Measurements from ENCODE around the gene RNU5D-1.
"Not testable (repeated sequence)": the region's sequence is repeated elsewhere in the genome, so short reads cannot be mapped to it uniquely, and the experiment has no call there.

RNU5D-1 gene

GRCh38 chr1:44724955-44725698 is 5.8 kb downstream of the RNU5D-1 start:
- peak in 1 of 2 donors; percentile 13 for DNase-seq

GRCh38 chr1:44724296-44724954 is 6.5 kb downstream of the RNU5D-1 start:
- DNase-seq = peak in 1 of 2 donors; percentile 20

- DNase-seq = peak; percentile 57 to 70
These were observed 7.3 kb downstream of the RNU5D-1 start for GRCh38 chr1:44723496-44724295.

- peak in 1 of 2 donors; percentile 36 for DNase-seq
These were observed 7.9 kb downstream of the RNU5D-1 start for GRCh38 chr1:44723064-44723463.

- DNase-seq = peak; percentile 78 to 89
These were observed 9.2 kb downstream of the RNU5D-1 start for GRCh38 chr1:44721485-44722361.

- no peak for DNase-seq
These were observed 10.7 kb downstream of the RNU5D-1 start for GRCh38 chr1:44720281-44720680.

GRCh38 chr1:44719318-44719717 is 11.7 kb downstream of the RNU5D-1 start:
- no peak for DNase-seq

GRCh38 chr1:44718091-44718490 is 12.9 kb downstream of the RNU5D-1 start:
- DNase-seq = no peak

- no peak for DNase-seq
These were observed 13.3 kb downstream of the RNU5D-1 start for GRCh38 chr1:44717653-44718052.

GRCh38 chr1:44717156-44717555 is 13.8 kb downstream of the RNU5D-1 start:
- no peak for DNase-seq

- peak; percentile 62 to 67 for DNase-seq
These were observed 15.9 kb downstream of the RNU5D-1 start for GRCh38 chr1:44714944-44715571.

GRCh38 chr1:44714532-44714931 is 16.4 kb downstream of the RNU5D-1 start:
- DNase-seq = no peak

GRCh38 chr1:44713321-44713781 is 17.6 kb downstream of the RNU5D-1 start:
- no peak for DNase-seq

GRCh38 chr1:44707959-44708831 is 22.8 kb downstream of the RNU5D-1 start:
- DNase-seq = peak in 1 of 2 donors; percentile 40

- no peak for DNase-seq
These were observed 23.7 kb downstream of the RNU5D-1 start for GRCh38 chr1:44707112-44707881.

GRCh38 chr1:44705938-44706337 is 25.0 kb downstream of the RNU5D-1 start:
- DNase-seq = no peak

GRCh38 chr1:44705470-44705869 is 25.5 kb downstream of the RNU5D-1 start:
- DNase-seq = no peak

GRCh38 chr1:44701141-44701573 is 29.8 kb downstream of the RNU5D-1 start:
- DNase-seq = no peak

GRCh38 chr1:44700573-44700972 is 30.4 kb downstream of the RNU5D-1 start:
- no peak for DNase-seq

GRCh38 chr1:44699375-44699774 is 31.6 kb downstream of the RNU5D-1 start:
- DNase-seq = not testable (repeated sequence)
